Panc1 (cell line): ENCODE results near the gene DTX3. TPM values are rescaled to one million over a fixed set of nuclear protein-coding genes. Genes with fewer than 3 reads are reported as not detected.
"Not testable (repeated sequence)": the region's sequence is repeated elsewhere in the genome, so short reads cannot be mapped to it uniquely, and the experiment has no call there.

ENCODE experiments used
- ATAC-seq: fragments of 200-7000 bp; cut with Tn5 transposase; 2 replicates; pipeline ENCODE4 v1.9.1; 2020; ENCODE audit warnings: mild to moderate bottlenecking, moderate library complexity
- BruUV-seq: library from RNA; stranded (reverse); fragments of 400-500 nt; replicated peaks from 2 replicates; lab custom pipeline; 2021; lab: Mats Ljungman, UMichigan
- CTCF ChIA-PET: fragments of 300-600 bp; sonication (Branson Sonifier 250); formaldehyde crosslinking; loops from one replicate; lab custom pipeline; 2022; ENCODE audit warnings: antibody characterized with exemption; lab: Charles Lee
- POLR2A ChIA-PET: fragments of 300-600 bp; sonication (Branson Sonifier 250); formaldehyde crosslinking; loops from one replicate; lab custom pipeline; 2022; ENCODE audit warnings: antibody characterized with exemption; lab: Charles Lee
- DNase-seq: peaks from one replicate; pipeline ENCODE4 v3.0.0-alpha.2; 2010; ENCODE audit warnings: low read depth, low spot score
- H3K27ac ChIP-seq: 2 replicates; pipeline ENCODE4 v1.5.1; 2011; ENCODE audit warnings: mild to moderate bottlenecking, low read length, inconsistent platforms
- H3K27me3 ChIP-seq: fragments of 200-500 bp; sonication (Bioruptor generic); 2 replicates; pipeline ENCODE4 v1.6.0; 2014; ENCODE audit warnings: low read length, inconsistent platforms; ENCODE audit not compliant: control insufficient read depth, insufficient read depth
- H3K36me3 ChIP-seq: fragments of 200-500 bp; sonication (Bioruptor generic); 2 replicates; pipeline ENCODE4 v1.5.1; 2014; ENCODE audit warnings: inconsistent platforms, mild to moderate bottlenecking, low read length, moderate library complexity; ENCODE audit not compliant: control insufficient read depth, insufficient read depth
- H3K4me1 ChIP-seq: 2 replicates; pipeline ENCODE4 v1.5.1; 2011; ENCODE audit warnings: inconsistent platforms, mild to moderate bottlenecking, low read length, moderate library complexity; ENCODE audit not compliant: control insufficient read depth, insufficient read depth
- H3K4me3 ChIP-seq, 2 experiments: 2 replicates each; pipeline ENCODE4 v1.5.1; 2011 to 2012; ENCODE audit warnings: low read depth in 2 of 2, low read length in 2 of 2, mild to moderate bottlenecking in 2 of 2, inconsistent platforms in 1 of 2, moderate library complexity in 1 of 2
- H3K9me3 ChIP-seq: fragments of 200-500 bp; sonication (Bioruptor generic); 2 replicates; pipeline ENCODE4 v1.5.1; 2014; ENCODE audit warnings: low read depth, mild to moderate bottlenecking, inconsistent platforms, low read length, moderate library complexity; ENCODE audit not compliant: control insufficient read depth, insufficient read depth
- POLR2AphosphoS5 ChIP-seq: IDR thresholded peaks from 2 replicates; pipeline ENCODE4 v1.6.1; 2012; ENCODE audit warnings: mild to moderate bottlenecking, low read depth, low read length, moderate library complexity
- SIN3A ChIP-seq: IDR thresholded peaks from 2 replicates; pipeline ENCODE4 v1.6.1; 2012; ENCODE audit warnings: low read depth, mild to moderate bottlenecking, low read length, moderate library complexity, borderline replicate concordance; ENCODE audit not compliant: insufficient read depth
- TCF7L2 ChIP-seq: IDR thresholded peaks from 2 replicates; pipeline ENCODE4 v1.6.1; 2011; ENCODE audit warnings: mild to moderate bottlenecking, low read depth, low read length, inconsistent platforms
- in situ Hi-C: cut with HindIII; loops from 2 replicates; pipeline ENCODE4 v1.10.0; 2016; ENCODE audit warnings: low sequenced_read_pairs, low pct_unique_long_range_greater_than_20kb
- intact Hi-C: fragments of 100-400 bp; cut with micrococcal nuclease; formaldehyde crosslinking; loops from one replicate; pipeline ENCODE4 v1.10.0; 2022; ENCODE audit not compliant: unreplicated experiment
- total RNA-seq: library from RNA; stranded (reverse); gene quantifications from one replicate; pipeline ENCODE4 v1.2.1, GENCODE V29; 2021; ENCODE audit not compliant: unreplicated experiment
- TF ChIP-seq, protein P1 (sequence below), 2 experiments: IDR thresholded peaks; 2 replicates each; pipeline ENCODE4 v1.6.1; 2011 to 2012; ENCODE audit warnings: low read depth in 2 of 2, control low read depth in 1 of 2, low read length in 1 of 2, mild to moderate bottlenecking in 1 of 2, moderate library complexity in 1 of 2; ENCODE audit not compliant: insufficient read depth in 1 of 2
- TF ChIP-seq, protein P2 (sequence below): fragments of 450-650 bp; IDR thresholded peaks from 2 replicates; pipeline ENCODE4 v1.5.1; 2017; ENCODE audit warnings: mild to moderate bottlenecking

DTX3 gene
- total RNA-seq, 1 experiment from 2014 or later, result 37.8 TPM

DNA sequence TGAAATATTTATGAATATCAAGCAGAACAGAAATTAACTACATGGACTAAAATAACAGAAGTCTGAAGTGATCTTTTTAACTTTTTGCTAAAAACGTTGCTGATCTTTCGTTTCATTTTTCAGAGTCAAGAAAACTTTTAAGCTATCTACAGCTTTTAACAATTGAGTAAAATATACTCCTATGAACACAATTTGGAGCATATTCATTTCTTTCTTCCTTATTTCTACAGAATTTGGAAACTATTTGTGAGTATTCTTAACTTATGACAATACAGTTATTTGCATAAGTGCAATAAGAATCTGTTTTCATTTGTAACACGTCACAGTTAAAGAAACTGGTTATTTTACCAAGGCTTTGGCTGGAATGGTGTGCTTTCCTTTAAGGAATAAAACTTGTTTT, 49.4 kb downstream of the DTX3 start:
- ATAC-seq, result no peak
- ChIA-PET POLR2A (no interaction called here), CTCF (no interaction called here)
- Histone ChIP-seq H3K27me3 (no peaks in the 10 kb centered on the region), H3K4me1 (no peaks in the 10 kb centered on the region), H3K4me3 (no peak overlapping the region), H3K9me3 (no peaks in the 10 kb centered on the region), H3K36me3 (no peaks in the 10 kb centered on the region), H3K27ac (no peak overlapping the region)
- intact Hi-C loops (no loop called here), in situ Hi-C loops (no loop called here)
- TF ChIP-seq SIN3A, result no peak
- BruUV-seq, result no TSS peak
- DNase-seq, result no peak

DNA sequence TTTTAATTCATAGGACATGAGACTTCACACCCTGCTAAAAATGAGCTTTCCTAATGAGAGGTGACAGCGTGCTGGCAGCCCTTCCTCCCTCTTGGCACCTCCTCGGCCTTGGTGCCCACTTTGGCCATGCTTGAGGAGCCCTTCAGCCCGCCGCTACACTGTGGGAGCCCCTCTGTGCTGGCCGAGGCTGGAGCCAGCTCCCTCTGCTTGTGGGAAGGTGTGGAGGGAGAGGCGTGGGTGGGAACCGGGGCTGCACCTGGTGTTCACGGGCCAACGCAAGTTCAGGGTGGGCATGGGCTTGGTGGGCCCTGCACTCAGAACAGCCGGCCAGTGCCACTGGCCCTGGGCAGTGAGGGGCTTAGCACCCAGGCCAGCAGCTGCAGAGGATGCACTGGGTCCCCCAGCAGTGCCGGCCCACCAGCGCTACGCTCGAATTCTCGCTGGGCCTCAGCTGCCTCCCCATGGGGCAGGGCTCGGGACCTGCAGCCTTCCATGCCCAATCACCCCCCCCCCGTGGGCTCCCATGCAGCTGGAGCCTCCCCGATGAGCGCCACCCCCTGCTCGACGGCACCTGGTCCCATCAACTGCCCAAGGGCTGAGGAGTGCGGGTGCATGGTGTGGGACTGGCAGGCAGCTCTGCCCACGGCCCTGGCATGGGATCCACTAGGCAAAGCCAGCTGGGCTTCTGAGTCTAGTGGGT, 51.1 kb downstream of the DTX3 start:
- no peak for TF ChIP-seq SIN3A
- ATAC-seq (no peak), DNase-seq (no peak)
- Histone ChIP-seq H3K27ac (no peak overlapping the region), H3K27me3 (no peaks in the 10 kb centered on the region), H3K36me3 (no peaks in the 10 kb centered on the region), H3K4me1 (no peaks in the 10 kb centered on the region), H3K9me3 (no peaks in the 10 kb centered on the region), H3K4me3 (no peak overlapping the region)
- BruUV-seq, result no TSS peak
- ChIA-PET CTCF (no interaction called here), POLR2A (no interaction called here)
- in situ Hi-C loops (no loop called here), intact Hi-C loops (no loop called here)

DNA sequence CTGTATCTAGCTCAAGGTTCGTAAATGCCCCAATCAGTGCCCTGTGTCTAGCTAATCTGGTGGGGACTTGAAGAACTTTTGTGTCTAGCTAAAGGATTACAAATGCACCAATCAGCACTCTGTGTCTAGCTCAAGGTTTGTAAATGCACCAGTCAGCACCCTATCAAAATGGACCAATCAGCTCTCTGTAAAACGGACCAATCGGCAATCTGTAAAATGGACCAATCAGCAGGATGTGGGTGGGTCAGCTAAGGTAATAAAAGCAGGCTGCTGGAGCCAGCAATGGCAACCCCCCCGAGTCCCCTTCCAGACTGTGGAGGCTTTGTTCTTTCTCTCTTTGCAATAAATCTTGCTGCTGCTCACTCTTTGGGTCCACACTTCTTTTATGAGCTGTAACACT, 51.8 kb downstream of the DTX3 start:
- H3K27me3 ChIP-seq, H3K9me3 ChIP-seq, DNase-seq, H3K36me3 ChIP-seq, POLR2A ChIA-PET, BruUV-seq, in situ Hi-C loops, H3K4me1 ChIP-seq, ATAC-seq, H3K4me3 ChIP-seq, intact Hi-C loops, H3K27ac ChIP-seq: not testable (repeated sequence)
- CTCF ChIA-PET, result interaction anchor here (0.6 kb wide), 1 partner anchor 639 kb away, joined by 7 read pairs; no protein-coding TSS in a partner anchor

DNA sequence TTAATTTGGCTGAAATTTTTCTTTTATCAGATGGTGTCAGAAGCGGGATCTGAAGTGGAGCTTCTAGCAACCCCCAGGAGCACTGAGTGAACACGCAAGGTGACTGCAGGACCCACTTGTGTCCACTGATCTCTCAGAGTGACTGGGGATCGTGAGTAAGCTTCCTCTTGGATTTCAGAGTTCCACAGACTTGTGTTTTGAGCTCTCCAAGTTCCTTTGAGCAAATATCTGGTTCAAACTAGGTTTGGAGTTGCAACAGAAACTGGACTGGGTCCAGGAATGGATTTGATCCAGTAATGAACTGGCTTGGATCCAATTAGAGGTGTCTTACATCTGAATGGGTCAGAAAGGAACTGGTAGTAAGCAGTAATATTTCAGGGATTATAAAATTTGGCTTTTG, 53.1 kb downstream of the DTX3 start:
- Histone ChIP-seq H3K4me1 (no peaks in the 10 kb centered on the region), H3K4me3 (no peak overlapping the region), H3K27me3 (no peaks in the 10 kb centered on the region), H3K36me3 (no peaks in the 10 kb centered on the region), H3K9me3 (peaks cover 6% of the 10 kb centered on the region; the same call in 1 of the 2 replicates), H3K27ac (no peak overlapping the region)
- TF ChIP-seq, protein P1, sequence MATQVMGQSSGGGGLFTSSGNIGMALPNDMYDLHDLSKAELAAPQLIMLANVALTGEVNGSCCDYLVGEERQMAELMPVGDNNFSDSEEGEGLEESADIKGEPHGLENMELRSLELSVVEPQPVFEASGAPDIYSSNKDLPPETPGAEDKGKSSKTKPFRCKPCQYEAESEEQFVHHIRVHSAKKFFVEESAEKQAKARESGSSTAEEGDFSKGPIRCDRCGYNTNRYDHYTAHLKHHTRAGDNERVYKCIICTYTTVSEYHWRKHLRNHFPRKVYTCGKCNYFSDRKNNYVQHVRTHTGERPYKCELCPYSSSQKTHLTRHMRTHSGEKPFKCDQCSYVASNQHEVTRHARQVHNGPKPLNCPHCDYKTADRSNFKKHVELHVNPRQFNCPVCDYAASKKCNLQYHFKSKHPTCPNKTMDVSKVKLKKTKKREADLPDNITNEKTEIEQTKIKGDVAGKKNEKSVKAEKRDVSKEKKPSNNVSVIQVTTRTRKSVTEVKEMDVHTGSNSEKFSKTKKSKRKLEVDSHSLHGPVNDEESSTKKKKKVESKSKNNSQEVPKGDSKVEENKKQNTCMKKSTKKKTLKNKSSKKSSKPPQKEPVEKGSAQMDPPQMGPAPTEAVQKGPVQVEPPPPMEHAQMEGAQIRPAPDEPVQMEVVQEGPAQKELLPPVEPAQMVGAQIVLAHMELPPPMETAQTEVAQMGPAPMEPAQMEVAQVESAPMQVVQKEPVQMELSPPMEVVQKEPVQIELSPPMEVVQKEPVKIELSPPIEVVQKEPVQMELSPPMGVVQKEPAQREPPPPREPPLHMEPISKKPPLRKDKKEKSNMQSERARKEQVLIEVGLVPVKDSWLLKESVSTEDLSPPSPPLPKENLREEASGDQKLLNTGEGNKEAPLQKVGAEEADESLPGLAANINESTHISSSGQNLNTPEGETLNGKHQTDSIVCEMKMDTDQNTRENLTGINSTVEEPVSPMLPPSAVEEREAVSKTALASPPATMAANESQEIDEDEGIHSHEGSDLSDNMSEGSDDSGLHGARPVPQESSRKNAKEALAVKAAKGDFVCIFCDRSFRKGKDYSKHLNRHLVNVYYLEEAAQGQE (IDR thresholded peaks at IDR 0.05; ENCODE audit: insufficient read depth in 1 of 2, low read depth in 2 of 2, low read length in 1 of 2), result no peak
- TF ChIP-seq POLR2AphosphoS5 (no peak), TCF7L2 (no peak), SIN3A (no peak)
- TF ChIP-seq, protein P2, sequence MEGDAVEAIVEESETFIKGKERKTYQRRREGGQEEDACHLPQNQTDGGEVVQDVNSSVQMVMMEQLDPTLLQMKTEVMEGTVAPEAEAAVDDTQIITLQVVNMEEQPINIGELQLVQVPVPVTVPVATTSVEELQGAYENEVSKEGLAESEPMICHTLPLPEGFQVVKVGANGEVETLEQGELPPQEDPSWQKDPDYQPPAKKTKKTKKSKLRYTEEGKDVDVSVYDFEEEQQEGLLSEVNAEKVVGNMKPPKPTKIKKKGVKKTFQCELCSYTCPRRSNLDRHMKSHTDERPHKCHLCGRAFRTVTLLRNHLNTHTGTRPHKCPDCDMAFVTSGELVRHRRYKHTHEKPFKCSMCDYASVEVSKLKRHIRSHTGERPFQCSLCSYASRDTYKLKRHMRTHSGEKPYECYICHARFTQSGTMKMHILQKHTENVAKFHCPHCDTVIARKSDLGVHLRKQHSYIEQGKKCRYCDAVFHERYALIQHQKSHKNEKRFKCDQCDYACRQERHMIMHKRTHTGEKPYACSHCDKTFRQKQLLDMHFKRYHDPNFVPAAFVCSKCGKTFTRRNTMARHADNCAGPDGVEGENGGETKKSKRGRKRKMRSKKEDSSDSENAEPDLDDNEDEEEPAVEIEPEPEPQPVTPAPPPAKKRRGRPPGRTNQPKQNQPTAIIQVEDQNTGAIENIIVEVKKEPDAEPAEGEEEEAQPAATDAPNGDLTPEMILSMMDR, result no peak
- ATAC-seq (no peak), DNase-seq (no peak)
- ChIA-PET POLR2A (no interaction called here), CTCF (no interaction called here)
- BruUV-seq, result no TSS peak
- in situ Hi-C loops (no loop called here), intact Hi-C loops (no loop called here)
